NOMO-1 (cell line): ENCODE measurements around the gene PTPRM.

ENCODE experiments used
- DNase-seq, 2 experiments: peaks; one replicate each; lab custom pipeline; 2025; ENCODE audit not compliant: unreplicated experiment in 2 of 2; lab: John Stamatoyannopoulos, UW

Gene PTPRM

DNA sequence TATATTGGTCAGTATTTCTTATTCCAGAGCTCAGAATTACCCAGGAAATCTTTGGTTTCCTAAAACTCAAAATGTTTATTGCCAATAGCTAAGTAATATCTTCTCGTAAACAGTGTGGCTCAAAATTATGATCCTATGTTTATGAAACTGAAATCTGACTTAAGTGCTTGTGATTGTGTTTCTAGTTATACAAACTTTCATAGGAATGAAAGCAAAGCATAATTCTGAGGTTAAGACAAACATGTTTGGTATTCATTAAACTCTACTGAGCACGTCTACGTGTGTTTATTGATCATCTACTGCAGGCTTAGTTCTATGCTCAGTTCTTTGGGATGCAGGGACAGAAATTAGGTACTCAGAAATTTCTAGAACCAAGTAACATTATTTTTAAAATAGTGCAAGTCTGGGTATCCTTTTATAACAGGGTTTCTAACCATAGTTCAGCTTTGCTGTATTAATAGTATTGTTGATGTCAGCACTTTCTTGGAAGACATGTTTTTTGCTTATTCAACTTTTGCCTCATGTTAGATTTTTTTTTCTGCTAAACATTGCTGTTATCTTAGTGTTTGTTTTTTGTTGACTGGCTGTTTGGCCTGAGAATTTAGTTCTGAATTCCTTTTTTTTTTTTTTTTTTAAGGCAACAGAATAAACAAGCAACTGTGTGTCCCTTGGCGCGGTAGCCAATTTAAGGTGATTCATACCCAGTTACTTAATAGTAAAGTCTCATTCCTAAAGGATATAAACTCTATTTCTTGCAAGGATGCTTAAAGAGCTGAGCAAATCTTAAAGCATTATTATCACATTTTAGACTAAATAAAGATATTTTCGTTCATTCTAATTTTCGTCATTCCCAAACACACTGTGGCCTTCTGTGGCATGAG is 31.3 kb downstream of the PTPRM start:
- DNase-seq, result no peak

DNA sequence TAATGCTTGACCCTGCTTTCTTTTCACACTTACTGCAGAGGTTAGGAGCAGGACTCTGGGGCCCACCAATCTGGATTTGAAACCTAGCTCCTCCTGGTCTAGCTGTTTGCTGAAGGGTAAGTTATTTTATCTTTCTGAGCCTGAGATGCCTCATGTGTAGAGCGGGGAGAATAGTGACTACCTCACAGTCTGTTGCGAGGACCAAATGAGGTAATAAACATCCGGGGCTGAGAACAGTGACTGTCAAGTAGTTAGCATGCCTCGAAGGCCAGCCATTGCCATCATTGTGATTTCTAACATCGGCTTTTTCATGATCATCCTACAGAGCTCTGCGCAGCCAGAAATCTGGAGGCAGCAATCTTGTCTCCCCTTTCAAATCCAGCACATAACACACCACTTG is 32.9 kb downstream of the PTPRM start:
- DNase-seq, result no peak

DNA sequence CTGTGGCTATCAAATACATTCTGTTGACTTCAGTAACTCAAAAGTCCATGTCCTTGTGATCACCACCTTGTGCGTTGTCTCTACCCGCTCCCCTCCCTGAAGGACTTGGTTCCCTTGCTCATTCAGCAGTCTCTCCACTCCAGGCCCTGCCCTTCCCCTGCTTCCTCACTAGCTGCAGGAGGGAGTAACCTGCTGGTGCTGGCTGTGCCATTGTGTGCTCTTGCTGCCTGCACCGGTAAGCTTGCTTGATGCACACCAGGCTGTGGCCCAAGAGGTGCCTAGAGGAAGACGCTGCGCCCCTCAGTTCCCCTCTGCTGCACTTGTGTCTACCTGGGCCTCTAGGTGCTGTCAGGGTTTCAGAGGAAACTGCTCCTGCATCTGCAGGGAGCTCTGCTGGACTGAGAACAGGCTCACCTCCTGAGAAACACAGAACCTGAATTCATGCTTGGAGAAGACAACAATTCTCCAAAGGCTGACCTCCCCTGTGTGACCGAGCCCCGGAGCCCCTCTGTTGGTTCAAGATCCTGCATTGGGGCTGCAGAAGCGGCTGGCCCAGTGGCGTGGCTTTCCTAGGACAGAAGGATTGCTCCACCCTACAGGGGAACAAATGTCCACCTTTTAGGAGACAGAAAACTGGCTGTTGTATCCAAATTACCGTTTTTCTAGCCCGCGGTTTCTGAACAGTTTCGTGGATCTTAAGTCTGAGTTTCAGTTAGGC is 33.6 kb downstream of the PTPRM start:
- no peak for DNase-seq

DNA sequence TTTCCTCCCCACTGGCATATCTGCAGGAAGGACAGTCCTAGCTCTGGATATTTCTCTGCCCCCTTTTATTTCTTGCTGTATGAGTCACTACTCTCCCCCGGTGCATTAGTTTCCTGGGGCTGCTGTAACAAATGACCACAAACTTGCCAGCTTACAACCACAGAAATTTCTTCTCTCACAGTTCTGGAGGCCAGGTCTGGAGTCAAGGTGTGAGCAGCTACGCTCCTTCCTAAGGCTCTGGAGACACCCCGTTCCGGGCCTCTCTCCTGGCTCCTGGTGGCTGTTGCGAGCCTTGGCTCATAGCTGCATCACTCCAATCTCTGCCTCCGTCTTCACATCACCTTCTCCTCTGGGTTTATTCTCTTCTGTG is 34.1 kb downstream of the PTPRM start:
- no peak for DNase-seq

DNA sequence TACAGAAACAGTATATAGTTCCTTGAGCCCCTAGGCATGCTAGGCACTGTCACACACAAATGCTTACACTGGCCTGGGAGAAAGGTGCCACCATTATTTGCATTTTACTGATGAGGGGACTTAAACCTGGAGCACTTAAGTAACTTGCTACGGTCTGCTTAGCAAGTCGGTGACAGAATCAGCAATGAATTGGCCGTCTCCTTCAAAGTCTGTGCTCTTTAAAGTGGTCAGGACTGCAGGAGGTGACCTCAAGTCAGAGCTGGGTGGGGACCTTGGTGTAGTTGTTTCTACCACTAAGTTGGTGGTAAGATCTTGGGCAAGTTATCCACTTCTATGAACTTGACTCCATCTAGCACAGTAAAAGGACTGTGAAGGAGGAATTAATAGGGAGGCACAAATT is 34.8 kb downstream of the PTPRM start:
- no peak for DNase-seq

DNA sequence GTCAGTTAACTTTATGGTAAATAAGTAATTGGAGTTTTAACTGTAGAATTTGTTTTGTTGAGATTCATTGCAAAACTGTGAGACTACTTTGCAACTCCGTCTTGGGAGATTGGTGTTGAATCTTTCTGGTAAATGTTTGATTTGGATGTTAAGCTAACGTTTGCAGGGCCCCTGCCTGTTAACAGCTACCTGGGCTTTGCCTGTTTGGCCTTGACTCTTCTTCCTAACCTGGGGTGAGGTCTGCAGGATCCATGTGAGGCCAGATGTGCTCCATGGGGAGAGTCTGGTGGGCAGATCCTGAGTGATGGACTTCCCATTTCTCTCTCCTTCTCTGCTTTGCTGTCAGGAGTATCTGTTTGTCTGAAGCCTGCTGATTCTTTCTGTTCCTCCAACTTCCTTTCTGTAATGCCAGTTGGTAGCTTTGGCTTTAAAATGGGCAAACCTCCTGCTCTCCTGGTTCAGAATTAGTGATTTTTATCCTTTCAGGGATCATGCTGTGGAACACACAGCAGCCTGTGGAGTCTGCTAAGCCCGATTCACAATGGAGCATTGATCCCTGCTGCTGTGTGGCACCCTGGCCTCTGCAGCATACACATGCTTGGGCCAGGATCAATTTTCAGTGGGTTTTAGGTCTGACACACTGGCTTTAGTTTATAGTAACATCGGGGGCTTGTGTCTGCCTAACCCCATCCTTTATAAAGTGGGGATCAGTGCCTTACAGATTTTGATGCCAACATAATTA is 36.3 kb downstream of the PTPRM start:
- no peak for DNase-seq

DNA sequence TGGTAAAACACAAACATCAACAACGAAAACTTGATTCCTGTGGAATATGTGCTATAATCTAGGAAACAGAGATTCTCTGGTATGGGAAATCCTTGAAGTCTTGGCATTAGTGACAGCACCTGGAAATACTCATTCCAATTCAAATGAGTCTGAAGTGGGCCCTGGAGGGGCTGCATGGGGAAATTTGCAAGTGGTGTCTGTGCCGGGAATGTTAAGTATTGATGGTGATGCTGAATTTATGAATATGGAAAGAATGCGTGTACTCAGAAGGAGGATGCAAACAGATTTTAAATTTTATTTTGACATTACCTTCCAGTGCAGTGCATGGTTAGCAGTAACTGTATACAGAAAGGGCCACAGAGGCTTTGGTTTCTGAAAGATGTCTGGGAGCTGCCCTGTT is 37.2 kb downstream of the PTPRM start:
- no peak for DNase-seq

DNA sequence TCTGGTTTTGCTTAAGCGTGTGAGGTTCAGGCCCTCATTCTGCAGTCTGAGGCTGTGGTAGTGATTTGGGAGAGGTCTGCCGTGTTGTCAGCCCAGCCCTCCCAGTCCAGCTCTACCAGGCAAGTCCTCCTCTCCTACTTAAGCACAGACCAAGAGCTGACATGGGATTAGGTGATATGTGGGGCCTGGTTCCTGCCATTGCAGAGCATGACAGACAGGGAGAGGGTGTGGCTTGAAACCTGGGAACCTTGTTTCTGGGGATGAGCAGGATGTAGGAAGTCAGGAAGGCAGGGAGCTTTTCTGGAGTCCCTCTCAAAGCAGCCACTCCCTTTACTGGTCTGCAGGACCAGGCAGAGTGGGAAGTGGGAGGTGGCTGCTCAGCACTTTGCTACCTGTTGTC is 38.6 kb downstream of the PTPRM start:
- no peak for DNase-seq

DNA sequence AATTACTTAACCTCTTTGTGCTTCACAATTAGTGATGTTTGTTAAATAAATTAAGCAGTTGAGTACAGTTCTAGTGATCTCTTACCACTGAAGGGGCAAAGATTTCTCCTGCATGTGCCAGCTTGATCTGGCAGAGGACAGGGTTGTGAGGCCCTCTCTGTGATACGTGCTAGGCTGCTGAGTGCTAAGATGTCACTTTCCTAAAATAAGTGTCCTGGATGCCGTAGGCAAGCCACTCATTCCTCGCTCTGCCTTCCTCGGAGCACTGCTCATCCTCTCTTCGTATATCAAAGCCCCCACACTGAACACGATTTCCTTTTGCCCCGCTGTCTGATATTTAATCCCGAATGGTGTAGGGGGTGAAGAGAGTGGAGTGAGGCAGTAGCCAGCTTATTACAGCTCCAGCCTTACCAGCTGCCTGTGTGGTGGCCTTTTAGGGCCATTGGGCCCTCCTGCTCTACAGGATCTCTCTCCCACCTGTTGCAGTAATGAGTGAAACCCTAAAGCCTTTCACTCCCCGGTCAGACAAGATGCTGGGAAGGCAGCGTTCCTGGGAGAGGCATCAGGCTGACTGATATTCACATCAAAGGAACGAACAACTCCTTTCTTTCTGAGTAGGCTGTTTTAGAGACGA is 40.5 kb downstream of the PTPRM start:
- no peak for DNase-seq

DNA sequence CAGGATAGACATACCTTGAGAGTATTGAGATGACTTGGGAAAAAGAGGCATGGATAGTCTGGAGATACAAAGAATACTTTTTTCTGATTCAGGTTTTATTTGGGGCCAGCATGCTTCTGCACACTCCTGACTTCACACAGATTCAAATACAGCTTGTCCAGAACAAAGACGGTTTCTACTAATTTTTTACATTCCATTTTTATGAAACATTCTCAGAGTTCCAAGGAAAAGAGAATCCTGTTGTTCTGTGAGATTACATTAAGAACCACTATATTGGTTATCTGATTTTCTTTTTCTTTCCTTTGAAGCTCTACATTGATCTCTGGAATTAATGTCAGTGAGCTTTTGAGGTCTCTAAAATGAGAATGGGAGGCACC is 41.0 kb downstream of the PTPRM start:
- no peak for DNase-seq

DNA sequence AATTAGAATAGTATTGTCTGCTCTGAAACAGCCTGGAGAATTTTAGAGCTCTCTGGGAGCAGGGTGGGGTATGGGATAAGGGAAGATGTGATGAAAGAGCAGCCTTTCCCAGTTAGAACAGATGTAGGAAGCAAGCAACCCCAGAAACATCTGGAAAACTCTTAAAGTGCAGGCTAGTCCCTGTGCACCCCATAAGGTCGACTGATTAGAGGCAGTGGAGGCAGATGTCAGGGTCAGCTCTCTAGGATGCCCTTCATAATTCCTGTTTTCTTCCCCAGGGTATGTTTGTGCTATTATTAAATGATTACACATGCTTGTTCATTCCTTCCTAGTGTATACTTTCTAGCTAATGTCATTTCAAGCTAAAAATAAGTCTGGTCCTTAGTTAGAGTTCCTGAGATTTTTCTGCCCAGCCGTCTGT is 41.7 kb downstream of the PTPRM start:
- DNase-seq, result no peak

DNA sequence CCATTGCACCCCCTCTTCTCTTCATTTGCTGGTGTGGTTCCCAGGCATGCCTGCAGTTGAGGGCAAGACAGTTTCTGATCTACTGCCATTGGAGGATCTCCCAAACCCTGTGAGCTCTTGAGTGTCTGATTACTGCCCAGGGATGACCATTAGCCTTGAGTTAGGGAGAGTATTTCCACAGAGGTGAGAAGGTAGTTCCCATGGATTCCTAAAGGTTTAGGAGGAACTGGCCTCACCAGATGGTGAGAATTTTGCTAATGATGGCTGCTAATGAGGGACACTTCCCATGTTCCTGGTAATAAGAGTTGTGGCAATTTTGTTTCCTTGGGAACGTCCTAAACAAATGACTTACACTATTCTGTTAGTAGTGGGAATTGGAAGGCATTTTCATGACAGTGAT is 42.5 kb downstream of the PTPRM start:
- no peak for DNase-seq

DNA sequence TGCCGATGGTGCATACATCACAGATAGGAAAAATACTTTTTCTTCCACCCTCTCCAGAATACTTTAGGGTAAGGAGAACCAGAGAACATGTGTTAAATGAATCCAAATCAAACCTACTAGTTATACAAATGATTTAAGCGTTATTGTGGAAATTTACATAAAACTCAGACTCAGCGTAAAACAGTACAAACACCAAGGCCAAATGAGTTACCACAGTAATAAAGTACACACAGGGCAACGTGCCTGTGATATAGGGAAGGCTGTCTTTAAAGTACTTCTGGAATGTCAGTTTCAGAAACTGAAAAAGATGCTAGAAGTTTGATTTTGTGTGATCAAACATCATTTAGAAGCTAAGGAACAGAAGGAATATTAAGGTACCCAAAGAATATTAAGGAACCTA is 46.9 kb downstream of the PTPRM start:
- DNase-seq, result no peak

DNA sequence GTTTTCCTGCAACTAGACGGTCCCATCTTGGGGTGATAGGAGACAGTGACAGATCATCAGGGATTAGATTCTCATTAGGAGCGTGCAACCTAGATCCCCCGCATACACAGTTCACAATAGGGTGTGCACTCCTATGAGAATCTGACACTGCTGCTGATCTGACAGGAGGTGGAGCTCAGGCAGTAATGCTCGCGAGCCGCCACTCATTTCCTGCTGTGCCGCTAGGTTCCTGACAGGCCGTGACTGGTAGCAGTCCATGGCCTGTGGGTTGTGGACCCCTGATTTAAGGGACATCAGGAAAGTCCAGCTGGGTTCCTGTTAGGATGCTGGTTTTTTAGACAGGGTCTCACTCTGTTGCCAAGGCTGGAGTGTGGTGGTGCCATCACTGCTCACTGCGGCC is 48.7 kb downstream of the PTPRM start:
- DNase-seq, result no peak

DNA sequence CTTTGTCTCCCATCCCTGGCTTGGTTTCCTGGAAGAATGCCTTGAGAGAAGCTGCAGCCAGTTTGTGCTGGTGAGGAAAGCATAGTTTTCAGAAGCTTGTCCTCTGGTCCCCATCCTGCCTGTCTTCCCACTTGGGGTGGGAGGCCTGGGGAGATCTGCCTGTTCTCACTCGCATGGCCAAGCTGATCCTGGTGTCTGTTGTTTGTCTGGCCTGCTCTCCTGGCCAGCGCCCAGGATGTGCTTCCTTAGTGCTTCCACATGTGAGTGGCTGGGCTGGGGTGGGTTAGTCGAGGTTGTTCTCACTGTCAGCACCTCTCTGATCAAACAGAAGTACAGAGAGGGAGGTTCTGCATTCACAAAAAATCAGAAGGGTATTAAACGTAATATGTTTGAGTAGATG is 49.5 kb downstream of the PTPRM start:
- DNase-seq, result no peak

DNA sequence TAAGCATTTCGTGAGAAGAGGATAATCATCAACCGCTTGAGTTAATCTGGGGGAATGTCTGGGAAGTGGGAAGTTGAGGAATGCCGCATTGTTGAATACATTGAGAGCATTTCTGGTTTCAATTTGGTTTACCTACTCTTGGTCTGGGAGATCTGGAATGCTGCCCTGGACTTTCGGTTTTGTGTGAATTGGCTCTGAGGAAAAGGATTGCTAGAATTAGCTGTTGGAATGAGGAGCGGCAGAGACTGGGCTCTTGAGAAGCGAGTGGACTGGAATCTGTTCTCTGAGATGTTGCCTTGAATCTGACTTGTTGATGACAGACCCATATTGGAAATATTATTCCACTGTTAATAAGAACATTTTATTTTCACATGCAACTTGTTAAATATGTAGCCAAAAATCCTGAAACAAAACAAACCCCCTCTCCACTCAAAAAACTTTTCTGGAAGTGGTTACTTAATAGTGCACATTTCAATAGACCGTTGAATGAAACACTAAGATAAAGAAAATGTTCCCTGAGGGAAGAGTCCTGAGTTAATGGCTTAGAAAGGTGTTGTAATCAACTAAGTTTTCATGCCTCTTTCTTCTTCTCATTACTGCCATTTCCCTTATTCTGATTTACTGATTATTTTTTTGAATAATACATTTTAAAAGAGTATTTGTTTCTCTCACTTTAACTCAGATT is 50.8 kb downstream of the PTPRM start:
- DNase-seq, result no peak

DNA sequence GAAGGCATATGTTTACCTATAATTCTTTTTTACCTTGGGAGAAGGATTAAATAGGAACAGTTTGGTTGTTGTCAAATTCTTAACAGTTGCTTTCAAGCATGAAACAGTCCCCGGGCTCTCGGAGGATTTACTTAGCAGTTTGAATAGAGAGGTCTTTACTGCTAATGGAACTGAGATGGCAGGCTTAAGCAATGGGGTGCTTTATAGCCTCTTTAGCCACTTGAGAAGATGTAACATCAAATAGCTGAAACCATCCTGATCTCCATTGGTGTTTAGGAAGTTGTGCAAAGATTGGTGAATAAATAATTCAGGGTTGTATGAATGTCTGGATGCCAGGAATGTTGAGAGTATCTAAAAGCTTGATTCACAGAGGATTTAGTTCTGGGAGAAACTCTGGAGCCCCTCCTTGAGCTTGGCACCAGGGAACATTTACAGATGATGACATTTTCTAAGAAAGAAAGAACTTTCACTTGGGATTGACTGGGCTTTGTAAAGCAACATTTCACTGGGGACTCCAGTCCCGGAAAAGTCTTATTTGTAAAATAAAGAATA is 51.9 kb downstream of the PTPRM start:
- no peak for DNase-seq

DNA sequence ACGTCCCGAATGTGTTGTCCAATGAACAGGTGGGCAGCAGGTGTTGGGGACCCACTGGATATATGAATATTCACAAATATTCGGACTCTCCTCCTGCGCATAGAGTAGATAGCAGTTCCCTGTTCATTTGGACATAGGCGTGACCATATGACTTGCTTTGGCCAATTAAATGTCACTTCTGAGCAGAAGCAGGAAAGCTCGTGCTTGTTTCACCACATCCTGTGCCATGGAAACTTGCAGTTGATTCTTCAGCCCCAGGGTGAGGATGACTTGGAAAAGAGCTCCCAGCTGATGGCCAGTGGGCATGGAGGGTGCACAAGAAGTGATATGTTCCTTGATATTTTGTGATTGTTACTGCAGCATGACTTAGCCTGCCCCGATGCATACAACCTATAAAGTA is 52.6 kb downstream of the PTPRM start:
- no peak for DNase-seq

DNA sequence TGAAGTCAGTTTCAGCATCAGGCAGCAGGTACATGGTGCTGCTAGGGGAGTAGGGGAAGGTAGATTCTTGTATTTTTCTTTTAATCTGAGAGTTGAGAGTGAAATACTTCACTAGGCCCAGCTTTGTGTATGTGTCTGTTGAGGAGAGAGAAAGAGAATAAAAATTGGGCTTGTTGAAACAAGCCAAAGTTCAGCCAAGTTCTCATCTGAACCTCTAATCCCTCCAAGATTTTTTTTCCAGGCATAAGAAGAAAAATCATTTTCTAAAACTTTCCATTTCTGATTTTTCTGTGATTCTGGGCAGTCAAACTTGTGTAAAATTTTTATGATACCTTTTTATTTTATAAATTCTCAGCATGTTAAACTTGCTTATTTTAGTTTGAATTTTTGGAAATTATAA is 55.6 kb downstream of the PTPRM start:
- DNase-seq, result no peak

DNA sequence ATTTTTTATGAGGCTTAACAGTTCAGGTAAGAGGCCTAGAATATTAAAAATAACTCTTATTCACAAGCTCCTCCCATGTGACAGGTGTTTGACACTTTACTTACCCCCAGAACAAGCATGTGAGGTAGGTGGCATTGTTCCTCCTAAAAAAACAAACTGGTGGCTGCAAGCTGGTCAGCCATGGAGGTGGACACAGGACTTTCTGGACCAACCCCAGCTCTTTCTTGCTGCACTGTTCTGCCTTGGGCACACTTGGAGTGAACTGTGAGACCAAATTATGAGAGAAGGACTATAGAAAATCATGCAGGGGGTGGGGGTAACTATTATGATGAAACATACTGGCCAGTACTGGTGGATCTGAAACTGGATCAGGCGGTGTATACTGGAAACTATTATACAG is 56.6 kb downstream of the PTPRM start:
- DNase-seq, result no peak
